KMS-11 (cell line): ENCODE data around the gene NAT9.

Experiments
- H2AFZ ChIP-seq: fragments of 200-600 bp; sonication (generic); 2 replicates; pipeline ENCODE4 v1.6.1; 2016; ENCODE audit warnings: antibody characterized with exemption, mixed run types, low read depth
- H3K27ac ChIP-seq: fragments of 200-600 bp; sonication (generic); 2 replicates; pipeline ENCODE4 v1.6.1; 2016; ENCODE audit warnings: mild to moderate bottlenecking, mixed run types
- H3K27me3 ChIP-seq: fragments of 200-600 bp; sonication (generic); 2 replicates; pipeline ENCODE4 v1.6.1; 2017; ENCODE audit warnings: mild to moderate bottlenecking, low read depth, mixed run types, moderate library complexity; ENCODE audit not compliant: insufficient read depth
- H3K36me3 ChIP-seq: fragments of 200-600 bp; sonication (generic); 2 replicates; pipeline ENCODE4 v1.6.1; 2017; ENCODE audit warnings: mild to moderate bottlenecking, mixed run types; ENCODE audit not compliant: insufficient read depth
- H3K4me1 ChIP-seq: fragments of 200-600 bp; sonication (generic); 2 replicates; pipeline ENCODE4 v1.6.1; 2016; ENCODE audit warnings: mild to moderate bottlenecking, low read depth, mixed run types; ENCODE audit not compliant: poor library complexity, severe bottlenecking
- H3K4me2 ChIP-seq: fragments of 200-600 bp; sonication (generic); 2 replicates; pipeline ENCODE4 v1.7.0; 2016; ENCODE audit warnings: mild to moderate bottlenecking, mixed run types
- H3K4me3 ChIP-seq: fragments of 200-600 bp; sonication (generic); IDR thresholded peaks from 2 replicates; pipeline ENCODE4 v1.6.1; 2017; ENCODE audit warnings: low read depth, low read length, mixed read lengths; ENCODE audit not compliant: insufficient read depth
- H3K79me2 ChIP-seq: fragments of 200-600 bp; sonication (generic); 2 replicates; pipeline ENCODE4 v1.6.1; 2016; ENCODE audit warnings: low read depth, mixed run types; ENCODE audit not compliant: insufficient read depth
- H3K9ac ChIP-seq: fragments of 200-600 bp; sonication (generic); 2 replicates; pipeline ENCODE4 v1.6.1; 2016; ENCODE audit warnings: mild to moderate bottlenecking, mixed run types
- H4K20me1 ChIP-seq: fragments of 200-600 bp; sonication (generic); 2 replicates; pipeline ENCODE4 v1.6.1; 2016; ENCODE audit warnings: mild to moderate bottlenecking, mixed run types; ENCODE audit not compliant: insufficient read depth
- TF ChIP-seq, protein P1 (sequence below): fragments of 200-600 bp; sonication (generic); conservative IDR thresholded peaks from 2 replicates; pipeline ENCODE4 v1.6.1; 2017; ENCODE audit warnings: low read depth, mild to moderate bottlenecking, antibody characterized with exemption, low read length, moderate library complexity, mixed read lengths

Gene NAT9

DNA sequence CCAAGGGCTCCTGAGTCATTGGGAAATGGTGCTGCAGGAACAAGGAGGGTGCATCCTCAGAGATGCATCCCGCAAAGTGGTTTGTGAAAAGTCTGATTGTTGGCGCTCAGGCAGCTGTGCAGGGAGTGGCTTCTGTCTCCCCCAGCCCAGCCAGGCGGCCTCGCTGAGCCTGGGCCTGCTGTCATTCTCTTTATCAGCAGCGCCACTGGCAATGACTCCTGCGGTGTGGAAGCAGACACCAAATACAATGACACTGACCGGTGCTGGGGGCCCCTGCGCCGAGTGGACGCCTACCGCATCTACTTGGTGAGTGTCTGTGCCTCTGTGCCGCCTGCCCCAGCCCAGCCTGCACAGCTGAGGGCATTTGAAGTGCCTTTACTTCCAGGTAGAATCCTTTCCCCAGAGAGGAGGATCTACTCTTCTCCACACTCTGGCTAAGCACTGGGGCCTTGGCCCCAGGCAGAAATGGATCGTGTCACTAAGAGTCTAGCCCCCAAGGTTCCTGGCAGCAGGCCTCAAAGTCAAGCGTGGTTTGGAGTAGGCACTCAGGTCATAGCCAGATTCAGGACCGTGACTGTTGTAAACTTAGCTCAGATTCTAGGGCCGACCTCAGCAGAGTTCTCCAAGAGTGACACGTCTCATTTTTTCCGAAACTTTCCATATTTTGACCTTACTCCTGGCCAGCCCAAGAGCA lies 19.3 kb upstream of the NAT9 start:
- Histone ChIP-seq H3K9ac (no peak overlapping the region), H4K20me1 (no peaks in the 10 kb centered on the region), H3K4me2 (no peak overlapping the region), H2AFZ (no peak overlapping the region), H3K27me3 (no peaks in the 10 kb centered on the region), H3K79me2 (no peaks in the 10 kb centered on the region), H3K27ac (no peak overlapping the region), H3K4me3 (no peak overlapping the region), H3K36me3 (no peaks in the 10 kb centered on the region), H3K4me1 (peaks cover 5% of the 10 kb centered on the region)
- TF ChIP-seq, protein P1, sequence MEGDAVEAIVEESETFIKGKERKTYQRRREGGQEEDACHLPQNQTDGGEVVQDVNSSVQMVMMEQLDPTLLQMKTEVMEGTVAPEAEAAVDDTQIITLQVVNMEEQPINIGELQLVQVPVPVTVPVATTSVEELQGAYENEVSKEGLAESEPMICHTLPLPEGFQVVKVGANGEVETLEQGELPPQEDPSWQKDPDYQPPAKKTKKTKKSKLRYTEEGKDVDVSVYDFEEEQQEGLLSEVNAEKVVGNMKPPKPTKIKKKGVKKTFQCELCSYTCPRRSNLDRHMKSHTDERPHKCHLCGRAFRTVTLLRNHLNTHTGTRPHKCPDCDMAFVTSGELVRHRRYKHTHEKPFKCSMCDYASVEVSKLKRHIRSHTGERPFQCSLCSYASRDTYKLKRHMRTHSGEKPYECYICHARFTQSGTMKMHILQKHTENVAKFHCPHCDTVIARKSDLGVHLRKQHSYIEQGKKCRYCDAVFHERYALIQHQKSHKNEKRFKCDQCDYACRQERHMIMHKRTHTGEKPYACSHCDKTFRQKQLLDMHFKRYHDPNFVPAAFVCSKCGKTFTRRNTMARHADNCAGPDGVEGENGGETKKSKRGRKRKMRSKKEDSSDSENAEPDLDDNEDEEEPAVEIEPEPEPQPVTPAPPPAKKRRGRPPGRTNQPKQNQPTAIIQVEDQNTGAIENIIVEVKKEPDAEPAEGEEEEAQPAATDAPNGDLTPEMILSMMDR = no peak

DNA sequence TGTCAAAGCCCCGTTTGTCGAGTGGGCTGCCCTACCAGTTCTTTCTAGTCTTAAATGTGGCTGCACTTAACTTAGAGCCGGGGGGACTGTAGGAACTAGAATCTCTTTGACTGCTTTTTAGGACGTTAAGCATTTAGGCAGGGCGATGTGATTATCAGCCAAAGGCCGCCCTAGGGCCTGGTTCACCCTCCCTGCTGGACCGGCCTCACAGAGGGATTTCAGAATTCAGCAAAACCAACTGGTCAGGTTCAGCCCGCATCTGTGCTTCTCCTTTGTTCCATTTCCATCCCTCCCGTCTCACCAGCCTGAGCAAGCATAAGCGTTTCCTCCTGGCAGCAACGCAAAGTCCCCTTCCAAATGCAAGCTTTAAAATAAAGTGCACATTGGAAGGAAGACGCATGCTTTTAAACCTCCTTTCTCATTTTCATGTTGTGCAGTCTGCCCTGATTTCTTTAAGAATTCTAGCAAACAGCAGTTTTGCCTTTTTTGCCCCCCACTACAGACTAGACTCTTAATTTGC lies 16.5 kb upstream of the NAT9 start:
- TF ChIP-seq, protein P1 = no peak
- no peaks in the 10 kb centered on the region for H3K79me2 ChIP-seq
- peaks cover 5% of the 10 kb centered on the region for H3K4me1 ChIP-seq
- no peaks in the 10 kb centered on the region for H3K36me3 ChIP-seq
- H2AFZ ChIP-seq = no peak overlapping the region
- H3K9ac ChIP-seq = no peak overlapping the region
- no peak overlapping the region for H3K4me2 ChIP-seq
- H3K27me3 ChIP-seq = no peaks in the 10 kb centered on the region
- no peaks in the 10 kb centered on the region for H4K20me1 ChIP-seq
- H3K27ac ChIP-seq = no peak overlapping the region
- H3K4me3 ChIP-seq = no peak overlapping the region

DNA sequence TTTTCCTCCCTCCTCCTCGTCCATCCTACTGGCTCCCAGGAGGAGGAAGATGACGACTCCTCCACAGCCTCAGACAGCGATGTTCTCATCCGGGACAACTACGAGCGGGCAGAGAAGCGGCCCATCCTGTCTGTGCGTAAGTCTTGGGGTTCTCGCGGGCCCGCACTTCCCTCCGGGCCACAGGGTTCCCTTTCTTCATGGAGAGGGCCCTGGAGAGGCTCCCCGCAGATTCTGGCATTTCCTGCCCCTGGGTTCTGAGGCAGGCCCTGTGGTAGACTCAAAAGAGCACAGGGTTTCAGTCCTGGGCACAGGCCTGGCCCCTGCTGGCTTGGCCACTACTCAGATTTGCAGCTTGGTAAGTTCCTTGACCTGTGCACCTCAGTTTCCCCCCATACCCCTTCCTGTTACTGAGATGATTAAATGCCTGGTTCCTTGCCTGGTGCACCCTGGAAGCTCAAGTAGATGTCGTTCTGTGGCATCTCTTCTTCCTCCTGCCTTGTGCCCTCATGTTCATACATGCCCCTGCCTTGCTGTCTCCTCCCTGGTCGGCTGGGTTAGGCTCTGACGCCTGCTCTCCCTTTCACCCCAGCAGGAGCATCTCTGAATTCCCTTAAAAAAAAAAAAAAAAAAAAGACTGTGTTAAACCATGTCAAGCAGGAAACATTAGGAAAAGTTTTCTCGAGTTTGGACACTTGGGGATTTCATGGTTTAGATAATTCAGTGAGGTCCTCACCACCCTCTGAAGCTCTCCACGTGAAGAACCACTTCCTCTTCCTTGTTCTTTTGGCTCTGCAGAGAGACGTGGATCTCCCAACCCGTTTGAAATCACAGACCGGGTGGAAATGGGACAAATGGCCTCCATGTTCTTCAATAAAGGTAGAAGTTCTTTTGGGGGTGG lies 14.3 kb upstream of the NAT9 start:
- TF ChIP-seq, protein P1 = no peak
- no peaks in the 10 kb centered on the region for H3K36me3 ChIP-seq
- H3K27me3 ChIP-seq = no peaks in the 10 kb centered on the region
- H3K9ac ChIP-seq = no peak overlapping the region
- no peak overlapping the region for H3K4me3 ChIP-seq
- peaks cover 5% of the 10 kb centered on the region for H3K4me1 ChIP-seq
- H3K79me2 ChIP-seq = no peaks in the 10 kb centered on the region
- H3K4me2 ChIP-seq = no peak overlapping the region
- no peak overlapping the region for H3K27ac ChIP-seq
- no peaks in the 10 kb centered on the region for H4K20me1 ChIP-seq
- H2AFZ ChIP-seq = no peak overlapping the region

DNA sequence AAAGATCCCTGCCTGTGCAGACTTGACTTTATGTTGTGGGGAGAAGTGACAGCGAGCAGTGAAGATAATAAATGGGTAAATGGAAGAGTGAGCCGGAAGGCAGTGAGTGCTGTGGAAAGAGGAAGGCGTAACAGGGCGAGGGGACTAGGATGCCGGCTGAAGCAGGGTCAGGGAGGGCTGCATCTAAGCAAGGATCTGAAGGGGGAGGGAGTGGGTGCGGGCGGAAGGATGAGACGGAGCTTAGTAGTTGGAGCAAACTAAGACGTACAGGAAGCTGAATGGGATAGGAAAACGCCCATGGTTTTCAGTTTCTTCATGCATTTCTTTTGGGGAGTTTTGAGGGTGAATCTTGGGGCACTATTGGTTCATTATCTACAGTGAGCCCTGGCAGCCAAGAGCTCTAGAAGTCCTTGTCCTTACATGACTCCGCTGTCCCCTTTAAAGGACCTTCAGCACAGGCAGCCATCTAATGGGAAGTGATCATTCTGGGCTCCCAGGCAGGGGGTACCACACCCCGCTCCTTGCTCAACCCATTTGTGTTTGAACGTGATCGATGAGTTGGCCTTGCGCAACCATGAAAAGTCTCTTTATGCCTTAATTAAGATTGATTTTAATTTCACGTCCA lies 10.4 kb upstream of the NAT9 start:
- Histone ChIP-seq H3K36me3 (no peaks in the 10 kb centered on the region), H3K9ac (no peak overlapping the region), H3K27me3 (no peaks in the 10 kb centered on the region), H3K79me2 (no peaks in the 10 kb centered on the region), H2AFZ (no peak overlapping the region), H3K4me2 (no peak overlapping the region), H3K27ac (no peak overlapping the region), H3K4me3 (no peak overlapping the region), H3K4me1 (peaks cover 4% of the 10 kb centered on the region), H4K20me1 (no peaks in the 10 kb centered on the region)
- TF ChIP-seq, protein P1 = no peak
